Measurements from ENCODE around the gene CGB2. TPM values are rescaled to one million over a fixed set of nuclear protein-coding genes. Genes with fewer than 3 reads are reported as not detected.

The CGB2 gene
- total and polyA plus RNA-seq, 2 of the 13 experiments (the other 11 are each of a cell fraction or from before 2014, with no cell fraction given), result not detected

DNA sequence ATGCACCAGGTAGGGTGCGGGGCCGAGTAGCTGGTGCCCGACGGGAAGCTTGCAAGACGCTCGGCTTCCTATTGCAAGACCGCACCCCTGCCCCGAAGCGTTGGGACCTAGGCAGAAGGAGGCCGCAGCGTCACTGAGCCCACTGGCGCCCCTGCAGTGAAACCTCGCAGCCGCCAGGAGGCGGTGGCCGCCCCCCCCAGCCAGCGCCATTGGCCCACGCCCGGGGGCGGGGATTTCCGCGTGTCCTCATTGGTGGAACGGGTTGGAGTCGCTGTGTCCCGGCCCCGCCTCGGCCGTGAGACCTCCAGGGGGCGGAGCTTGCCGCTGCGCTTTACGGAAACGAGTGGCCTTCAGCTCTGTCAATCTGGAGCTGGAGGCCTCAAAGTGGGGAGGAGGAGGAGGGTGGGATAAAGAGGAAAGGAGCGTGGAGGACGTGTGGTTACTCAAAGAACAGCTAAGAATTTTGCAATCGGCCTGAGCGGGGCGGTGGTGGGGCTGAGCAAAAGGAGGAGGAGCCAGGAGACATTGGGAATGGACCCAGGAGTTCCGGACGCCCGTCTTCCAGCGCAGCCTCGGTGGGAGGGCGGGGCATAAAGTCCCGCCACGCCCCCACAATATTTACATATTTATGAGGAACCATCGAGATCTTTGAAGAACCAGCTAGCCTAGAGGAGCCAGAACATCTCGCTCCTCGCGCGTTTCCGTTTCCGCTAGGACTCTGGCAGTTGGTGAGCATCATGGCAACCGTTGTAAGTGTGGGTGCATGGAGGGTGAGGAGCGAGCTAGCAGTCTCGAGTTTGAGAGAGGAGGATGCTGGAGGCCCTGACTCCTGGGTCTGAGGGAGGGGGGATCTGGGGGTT, 38.3 kb upstream of the CGB2 start, which contains the start of the genes GYS1 and RUVBL2 (continued):
- TF ChIP-seq ZNF367 (CRISPR knock-in tag; IDR thresholded peaks at IDR 0.05; ENCODE audit: borderline replicate concordance) (no peak), ZKSCAN8 (CRISPR knock-in tag; IDR thresholded peaks at IDR 0.05; ENCODE audit: borderline replicate concordance) (0 out of 2 replicates have a peak, but pooled peaks have one; percentile 62), SIX4 (CRISPR knock-in tag; IDR thresholded peaks at IDR 0.05) (peak; percentile 11; the same call in 1 of the 2 replicates), KAT8 (CRISPR knock-in tag; IDR thresholded peaks at IDR 0.05) (peak; percentile 86), CHD2 (IDR thresholded peaks at IDR 0.05; ENCODE audit: low read depth, low read length) (no peak), ESRRA (CRISPR knock-in tag; IDR thresholded peaks at IDR 0.05; ENCODE audit: low read depth) (no peak; the same call in 1 of the 2 replicates), NRL (CRISPR knock-in tag; IDR thresholded peaks at IDR 0.05; ENCODE audit: borderline replicate concordance) (peak; percentile 48; the same call in 1 of the 2 replicates), ZBTB2 (CRISPR knock-in tag; IDR thresholded peaks at IDR 0.05; ENCODE audit: low read depth) (no peak), ZNF557 (CRISPR knock-in tag; IDR thresholded peaks at IDR 0.05) (no peak), ZGPAT (CRISPR knock-in tag; IDR thresholded peaks at IDR 0.05) (peak; percentile 83), NFIC (IDR thresholded peaks at IDR 0.05; ENCODE audit: low read length) (no peak), ARNT (IDR thresholded peaks at IDR 0.05) (no peak), ARID2 (CRISPR knock-in tag; IDR thresholded peaks at IDR 0.05; ENCODE audit: borderline replicate concordance) (no peak), ZNF749 (CRISPR knock-in tag; IDR thresholded peaks at IDR 0.05; ENCODE audit: borderline replicate concordance) (no peak), STAT6 (CRISPR knock-in tag; IDR thresholded peaks at IDR 0.05; ENCODE audit: borderline replicate concordance) (no peak), NFE2L2 (IDR thresholded peaks at IDR 0.05; ENCODE audit: low read length) (no peak), TAF1 (CRISPR knock-in tag; IDR thresholded peaks at IDR 0.05) (peak; percentile 58), ZNF775 (CRISPR knock-in tag; IDR thresholded peaks at IDR 0.05; ENCODE audit: borderline replicate concordance) (no peak), PHF20 (CRISPR knock-in tag; IDR thresholded peaks at IDR 0.05) (peak; percentile 73), TP53 (CRISPR knock-in tag; conservative IDR thresholded peaks at IDR 0.05) (no peak), RELA (CRISPR knock-in tag; IDR thresholded peaks at IDR 0.05) (no peak)
- TF ChIP-seq, protein P1, sequence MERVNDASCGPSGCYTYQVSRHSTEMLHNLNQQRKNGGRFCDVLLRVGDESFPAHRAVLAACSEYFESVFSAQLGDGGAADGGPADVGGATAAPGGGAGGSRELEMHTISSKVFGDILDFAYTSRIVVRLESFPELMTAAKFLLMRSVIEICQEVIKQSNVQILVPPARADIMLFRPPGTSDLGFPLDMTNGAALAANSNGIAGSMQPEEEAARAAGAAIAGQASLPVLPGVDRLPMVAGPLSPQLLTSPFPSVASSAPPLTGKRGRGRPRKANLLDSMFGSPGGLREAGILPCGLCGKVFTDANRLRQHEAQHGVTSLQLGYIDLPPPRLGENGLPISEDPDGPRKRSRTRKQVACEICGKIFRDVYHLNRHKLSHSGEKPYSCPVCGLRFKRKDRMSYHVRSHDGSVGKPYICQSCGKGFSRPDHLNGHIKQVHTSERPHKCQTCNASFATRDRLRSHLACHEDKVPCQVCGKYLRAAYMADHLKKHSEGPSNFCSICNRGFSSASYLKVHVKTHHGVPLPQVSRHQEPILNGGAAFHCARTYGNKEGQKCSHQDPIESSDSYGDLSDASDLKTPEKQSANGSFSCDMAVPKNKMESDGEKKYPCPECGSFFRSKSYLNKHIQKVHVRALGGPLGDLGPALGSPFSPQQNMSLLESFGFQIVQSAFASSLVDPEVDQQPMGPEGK (CRISPR knock-in tag; IDR thresholded peaks at IDR 0.05), result peak; percentile 64
- TF ChIP-seq, protein P2, sequence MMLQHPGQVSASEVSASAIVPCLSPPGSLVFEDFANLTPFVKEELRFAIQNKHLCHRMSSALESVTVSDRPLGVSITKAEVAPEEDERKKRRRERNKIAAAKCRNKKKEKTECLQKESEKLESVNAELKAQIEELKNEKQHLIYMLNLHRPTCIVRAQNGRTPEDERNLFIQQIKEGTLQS (CRISPR knock-in tag; IDR thresholded peaks at IDR 0.05), result no peak
